ENCODE measurements around the gene CACNA1A. TPM values are rescaled to one million over a fixed set of nuclear protein-coding genes. Genes with fewer than 3 reads are reported as not detected.

The CACNA1A gene
- total RNA-seq, 6 experiments from 2014 or later, result 1.3 to 13.2 (median 10.0) TPM

DNA sequence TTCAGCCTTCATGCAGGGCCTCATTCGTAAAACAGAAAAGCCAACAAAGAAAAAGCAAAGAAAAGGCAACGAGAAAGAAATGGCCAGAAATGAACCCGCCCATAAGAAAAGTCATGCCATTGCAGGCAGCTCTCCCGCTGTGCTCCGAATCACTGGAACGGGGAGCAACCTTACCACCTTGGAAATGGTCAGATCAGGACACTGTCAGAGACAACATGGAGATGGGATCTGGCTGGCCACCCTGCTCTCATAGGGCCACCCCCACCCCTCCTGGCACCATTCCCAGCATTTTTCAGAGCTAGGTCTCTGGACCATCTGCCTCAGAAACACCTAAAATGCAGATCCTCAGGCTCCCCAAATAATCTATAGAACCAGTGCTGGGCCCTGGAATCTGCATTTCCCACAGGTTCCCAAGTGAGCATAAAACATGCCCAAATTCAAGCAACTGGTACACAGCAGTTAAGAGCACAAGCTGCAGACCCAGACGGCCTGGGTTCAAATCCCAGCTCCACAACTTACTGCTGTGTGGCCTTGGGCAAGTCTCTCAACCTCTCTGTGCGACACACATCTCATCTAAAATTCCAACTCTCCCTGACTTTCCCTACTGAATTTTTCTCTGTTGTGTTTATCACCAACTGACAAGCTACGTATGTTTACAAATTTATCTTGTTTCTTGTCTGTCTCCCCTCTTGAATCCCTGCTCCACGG, 204.5 kb downstream of the CACNA1A start:
- Mint-ChIP-seq H3K27me3 (ENCODE audit: insufficient read depth) (peaks cover 26% of the 10 kb centered on the region), H3K4me1 (ENCODE audit: low read depth) (0 out of 2 replicates have a peak, but pooled peaks cover 4% of the 10 kb centered on the region)

DNA sequence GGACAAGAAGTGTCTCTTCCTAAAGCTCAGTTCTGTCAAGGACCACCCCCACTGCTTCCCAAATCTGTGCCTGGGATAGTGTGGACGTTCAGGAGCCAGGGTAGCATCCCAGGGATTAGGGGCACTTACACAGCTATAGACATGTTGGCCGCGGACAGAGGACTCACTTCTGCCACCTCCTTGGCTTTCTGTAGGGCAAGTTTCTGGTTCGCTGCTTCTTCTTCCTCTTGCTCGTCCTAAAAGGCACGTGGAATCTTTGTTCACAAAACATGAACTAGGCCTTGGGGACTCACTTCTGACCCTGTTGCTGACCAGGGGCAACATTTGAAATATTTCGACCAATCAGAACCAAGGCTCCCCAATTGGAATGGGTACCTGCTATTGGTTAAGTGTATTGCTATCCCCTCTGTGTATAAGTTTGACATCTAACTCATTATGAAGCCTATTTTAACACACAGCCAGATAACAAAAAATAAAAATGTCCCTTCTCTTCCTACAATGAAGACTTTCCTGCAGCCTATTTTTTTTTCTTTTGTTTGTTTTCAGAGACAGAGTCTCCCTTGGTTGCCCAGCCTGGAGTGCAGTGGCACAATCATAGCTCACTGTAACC, 205.8 kb downstream of the CACNA1A start:
- no peak for DNase-seq
- no peaks in the 10 kb centered on the region; the same call in 1 of the 2 replicates for H3K36me3 Mint-ChIP-seq (ENCODE audit: low read depth)
- H3K27me3 Mint-ChIP-seq (ENCODE audit: insufficient read depth), result peaks cover 26% of the 10 kb centered on the region
- 0 out of 2 replicates have a peak, but pooled peaks cover 4% of the 10 kb centered on the region for H3K4me1 Mint-ChIP-seq (ENCODE audit: low read depth)
- no peaks in the 10 kb centered on the region for H3K9me3 Mint-ChIP-seq
- no peak overlapping the region for H3K4me3 Mint-ChIP-seq
- TF ChIP-seq, protein P1, sequence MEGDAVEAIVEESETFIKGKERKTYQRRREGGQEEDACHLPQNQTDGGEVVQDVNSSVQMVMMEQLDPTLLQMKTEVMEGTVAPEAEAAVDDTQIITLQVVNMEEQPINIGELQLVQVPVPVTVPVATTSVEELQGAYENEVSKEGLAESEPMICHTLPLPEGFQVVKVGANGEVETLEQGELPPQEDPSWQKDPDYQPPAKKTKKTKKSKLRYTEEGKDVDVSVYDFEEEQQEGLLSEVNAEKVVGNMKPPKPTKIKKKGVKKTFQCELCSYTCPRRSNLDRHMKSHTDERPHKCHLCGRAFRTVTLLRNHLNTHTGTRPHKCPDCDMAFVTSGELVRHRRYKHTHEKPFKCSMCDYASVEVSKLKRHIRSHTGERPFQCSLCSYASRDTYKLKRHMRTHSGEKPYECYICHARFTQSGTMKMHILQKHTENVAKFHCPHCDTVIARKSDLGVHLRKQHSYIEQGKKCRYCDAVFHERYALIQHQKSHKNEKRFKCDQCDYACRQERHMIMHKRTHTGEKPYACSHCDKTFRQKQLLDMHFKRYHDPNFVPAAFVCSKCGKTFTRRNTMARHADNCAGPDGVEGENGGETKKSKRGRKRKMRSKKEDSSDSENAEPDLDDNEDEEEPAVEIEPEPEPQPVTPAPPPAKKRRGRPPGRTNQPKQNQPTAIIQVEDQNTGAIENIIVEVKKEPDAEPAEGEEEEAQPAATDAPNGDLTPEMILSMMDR (IDR thresholded peaks at IDR 0.05), result no peak
- H3K27ac Mint-ChIP-seq, result no peak overlapping the region

More for the DNA sequence above, 204.5 kb downstream of the CACNA1A start:
- TF ChIP-seq, protein P1 (IDR thresholded peaks at IDR 0.05), result no peak
- Mint-ChIP-seq H3K27ac (no peak overlapping the region), H3K4me3 (no peak overlapping the region), H3K36me3 (ENCODE audit: low read depth) (no peaks in the 10 kb centered on the region; the same call in 1 of the 2 replicates), H3K9me3 (no peaks in the 10 kb centered on the region)
- DNase-seq, result no peak

DNA sequence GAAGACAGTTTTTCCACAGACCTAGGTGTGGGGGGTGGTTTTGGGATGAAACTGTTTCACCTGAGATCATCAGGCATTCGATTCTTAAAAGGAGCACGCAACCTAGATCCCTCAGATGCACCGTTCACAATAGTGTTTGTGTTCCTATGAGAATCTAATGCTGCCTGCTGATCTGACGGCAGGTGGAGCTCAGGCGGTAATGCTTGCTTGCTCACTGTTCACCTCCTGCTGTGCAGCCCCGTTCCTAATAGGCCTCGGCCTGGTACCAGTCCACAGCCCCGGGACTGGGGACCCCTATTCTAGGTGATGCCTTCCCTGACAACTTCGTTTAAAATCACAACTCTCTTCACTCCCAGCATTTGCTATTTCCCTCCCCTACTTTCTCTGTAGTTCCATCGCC, 206.4 kb downstream of the CACNA1A start:
- Mint-ChIP-seq H3K4me1 (ENCODE audit: low read depth) (0 out of 2 replicates have a peak, but pooled peaks cover 4% of the 10 kb centered on the region), H3K27ac (no peak overlapping the region), H3K27me3 (ENCODE audit: insufficient read depth) (peaks cover 25% of the 10 kb centered on the region), H3K4me3 (no peak overlapping the region), H3K36me3 (ENCODE audit: low read depth) (no peaks in the 10 kb centered on the region; the same call in 1 of the 2 replicates), H3K9me3 (no peaks in the 10 kb centered on the region)
- TF ChIP-seq, protein P1 (IDR thresholded peaks at IDR 0.05), result no peak
- DNase-seq, result no peak

DNA sequence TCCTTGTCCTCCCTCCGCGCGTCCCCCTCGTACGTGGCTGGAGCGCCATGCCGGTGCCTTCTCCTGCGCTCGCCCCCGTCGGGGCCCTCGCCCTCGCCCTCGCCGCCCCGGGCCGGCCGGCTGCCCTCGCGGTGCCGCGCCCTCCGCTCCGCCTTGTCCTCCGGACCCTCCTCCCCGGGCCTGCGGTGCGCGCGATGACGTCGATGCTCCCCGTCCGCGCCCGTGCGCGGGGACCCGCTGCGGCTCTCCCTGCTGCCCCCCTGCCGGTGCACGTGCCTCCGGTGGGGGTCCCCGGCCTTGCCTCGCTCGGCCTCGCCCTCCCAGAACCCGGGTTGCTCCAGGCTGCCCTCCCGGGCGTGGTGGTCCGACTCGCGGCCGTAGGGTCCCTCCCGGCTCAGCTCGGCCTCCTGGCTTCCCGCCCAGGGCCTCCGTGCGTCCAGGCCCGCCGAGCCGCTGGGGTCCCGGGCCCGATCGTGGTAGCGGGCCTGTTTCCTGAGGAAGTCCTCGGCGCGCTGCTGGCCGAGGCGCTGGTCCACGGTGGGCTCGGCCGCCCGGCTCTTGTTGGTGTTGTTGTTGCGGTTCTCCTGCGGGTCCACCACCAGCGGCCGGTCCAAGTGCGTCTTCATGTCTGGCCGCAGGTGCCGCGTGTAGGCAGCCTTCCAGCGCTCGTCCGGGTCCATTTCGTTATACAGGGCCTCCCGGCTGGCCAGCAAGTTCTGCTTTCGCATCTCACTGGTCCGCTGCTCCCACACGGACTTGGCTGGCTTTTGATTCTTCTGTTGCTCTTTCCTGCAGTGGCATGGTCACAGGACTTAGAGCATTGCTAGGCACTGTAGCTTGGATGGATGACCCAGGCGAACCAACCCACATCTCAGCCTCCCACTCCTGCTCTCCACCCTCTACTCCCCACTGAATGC, 207.5 kb downstream of the CACNA1A start:
- Mint-ChIP-seq H3K9me3 (no peaks in the 10 kb centered on the region), H3K4me1 (ENCODE audit: low read depth) (0 out of 2 replicates have a peak, but pooled peaks cover 4% of the 10 kb centered on the region), H3K27ac (no peak overlapping the region), H3K36me3 (ENCODE audit: low read depth) (no peaks in the 10 kb centered on the region; the same call in 1 of the 2 replicates), H3K4me3 (no peak overlapping the region), H3K27me3 (ENCODE audit: insufficient read depth) (peaks cover 25% of the 10 kb centered on the region)
- no peak for DNase-seq
- TF ChIP-seq, protein P1 (IDR thresholded peaks at IDR 0.05), result no peak

DNA sequence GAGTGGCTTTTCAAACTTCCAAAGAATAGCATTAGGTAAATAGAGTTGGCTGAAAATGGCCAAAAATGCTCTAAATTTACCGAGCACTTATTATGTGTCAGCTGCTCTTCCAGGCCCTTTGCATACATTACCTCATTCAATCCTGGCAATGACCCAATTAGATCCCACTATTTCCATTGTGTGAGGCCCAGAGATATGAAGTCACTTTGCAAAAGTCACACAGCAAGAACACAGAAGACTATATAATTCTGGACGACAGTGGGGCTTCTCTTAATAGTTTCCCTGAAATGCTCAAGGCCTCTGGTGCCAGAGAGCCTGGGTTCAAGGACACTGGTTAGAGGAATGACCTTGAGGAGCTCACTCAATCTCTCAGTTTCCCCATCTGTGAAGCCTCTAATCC, 209.3 kb downstream of the CACNA1A start:
- H3K27ac Mint-ChIP-seq, result no peak overlapping the region
- H3K9me3 Mint-ChIP-seq, result no peaks in the 10 kb centered on the region
- no peak overlapping the region for H3K4me3 Mint-ChIP-seq
- H3K36me3 Mint-ChIP-seq (ENCODE audit: low read depth), result no peaks in the 10 kb centered on the region; the same call in 1 of the 2 replicates
- peaks cover 21% of the 10 kb centered on the region for H3K27me3 Mint-ChIP-seq (ENCODE audit: insufficient read depth)
- DNase-seq, result no peak
- H3K4me1 Mint-ChIP-seq (ENCODE audit: low read depth), result no peaks in the 10 kb centered on the region
- TF ChIP-seq, protein P1 (IDR thresholded peaks at IDR 0.05), result no peak
